ENCODE results near the gene TAGLN2. TPM values are rescaled to one million over a fixed set of nuclear protein-coding genes. Genes with fewer than 3 reads are reported as not detected.

TAGLN2 gene
- polyA plus RNA-seq, 3 donors: 658 to 1,259 (median 918) TPM

DNA sequence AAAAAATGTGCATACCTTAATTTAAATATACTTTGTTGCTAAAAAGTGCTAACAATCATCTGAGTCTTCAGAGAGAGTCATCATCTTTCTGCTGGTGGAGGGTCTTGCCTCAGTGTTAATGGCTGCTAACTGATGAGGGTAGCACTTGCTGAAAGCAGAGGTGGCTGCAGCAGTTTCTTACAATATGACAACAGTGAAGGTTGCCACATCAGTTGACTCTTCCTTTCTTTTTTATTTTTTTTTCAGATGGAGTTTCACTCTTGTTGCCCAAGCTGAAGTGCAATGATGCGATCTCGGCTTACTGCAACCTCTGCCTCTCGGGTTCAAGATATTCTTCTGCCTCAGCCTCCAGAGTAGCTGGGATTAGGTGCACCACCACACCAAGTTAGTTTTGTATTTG lies 22.8 kb downstream of the TAGLN2 start:
- Histone ChIP-seq H3K27ac (ENCODE audit: low read depth in 1 of 2, low read length in 2 of 2) (no peak overlapping the region), H3K27me3 (ENCODE audit: control insufficient read depth in 2 of 2, insufficient read depth in 2 of 2, low read length in 2 of 2) (no peaks in the 10 kb centered on the region), H3K36me3 (replicated peaks in 1 of 2; ENCODE audit: control insufficient read depth in 1 of 2, insufficient read depth in 2 of 2, low read length in 2 of 2) (no peaks in the 10 kb centered on the region), H3K4me2 (replicated peaks; ENCODE audit: extremely low read depth, low read length, poor library complexity, severe bottlenecking) (no peak overlapping the region), H4K20me1 (ENCODE audit: insufficient read depth, low read length) (no peaks in the 10 kb centered on the region), H2AFZ (ENCODE audit: insufficient read depth, low read depth, low read length, poor library complexity, severe bottlenecking) (no peak overlapping the region), H3K4me3 (replicated peaks in 1 of 3; ENCODE audit: low read depth in 2 of 3, low read length in 3 of 3) (no peak overlapping the region), H3K79me2 (ENCODE audit: insufficient read depth, low read length) (no peaks in the 10 kb centered on the region), H3K9me3 (replicated peaks in 1 of 2; ENCODE audit: control insufficient read depth in 1 of 2, insufficient read depth in 1 of 2, low read length in 2 of 2) (peaks cover 0 to 2% of the 10 kb centered on the region in 2 donors), H3K9ac (ENCODE audit: insufficient read depth, low read length, poor library complexity, severe bottlenecking) (no peak overlapping the region), H3K4me1 (ENCODE audit: control insufficient read depth in 1 of 2, insufficient read depth in 2 of 2, low read length in 2 of 2) (peaks cover 29 to 40% of the 10 kb centered on the region in 2 donors)
- Mint-ChIP-seq H3K4me1 (peaks cover 38% of the 10 kb centered on the region), H3K9me3 (peaks cover 0 to 8% (median 3%) of the 10 kb centered on the region in 7 donors), H3K27me3 (ENCODE audit: low read depth in 3 of 3) (peaks cover 2 to 6% (median 3%) of the 10 kb centered on the region in 3 donors), H3K4me3 (no peak overlapping the region), H3K27ac (peak overlapping the region in 4 of 7 donors; percentile 7 to 69 (median 48)), H3K36me3 (peaks cover 3 to 4% of the 10 kb centered on the region in 2 donors)
- peak in 2 of 3 donors; percentile 37 to 56 for DNase-seq
- TF ChIP-seq, protein P1, sequence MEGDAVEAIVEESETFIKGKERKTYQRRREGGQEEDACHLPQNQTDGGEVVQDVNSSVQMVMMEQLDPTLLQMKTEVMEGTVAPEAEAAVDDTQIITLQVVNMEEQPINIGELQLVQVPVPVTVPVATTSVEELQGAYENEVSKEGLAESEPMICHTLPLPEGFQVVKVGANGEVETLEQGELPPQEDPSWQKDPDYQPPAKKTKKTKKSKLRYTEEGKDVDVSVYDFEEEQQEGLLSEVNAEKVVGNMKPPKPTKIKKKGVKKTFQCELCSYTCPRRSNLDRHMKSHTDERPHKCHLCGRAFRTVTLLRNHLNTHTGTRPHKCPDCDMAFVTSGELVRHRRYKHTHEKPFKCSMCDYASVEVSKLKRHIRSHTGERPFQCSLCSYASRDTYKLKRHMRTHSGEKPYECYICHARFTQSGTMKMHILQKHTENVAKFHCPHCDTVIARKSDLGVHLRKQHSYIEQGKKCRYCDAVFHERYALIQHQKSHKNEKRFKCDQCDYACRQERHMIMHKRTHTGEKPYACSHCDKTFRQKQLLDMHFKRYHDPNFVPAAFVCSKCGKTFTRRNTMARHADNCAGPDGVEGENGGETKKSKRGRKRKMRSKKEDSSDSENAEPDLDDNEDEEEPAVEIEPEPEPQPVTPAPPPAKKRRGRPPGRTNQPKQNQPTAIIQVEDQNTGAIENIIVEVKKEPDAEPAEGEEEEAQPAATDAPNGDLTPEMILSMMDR (IDR thresholded peaks at IDR 0.05): no peak
- WGBS (ENCODE audit: insufficient coverage): no CpG with 5 or more reads among the region's 3 CpGs
- intact Hi-C loops (cut with micrococcal nuclease): no loop called here

DNA sequence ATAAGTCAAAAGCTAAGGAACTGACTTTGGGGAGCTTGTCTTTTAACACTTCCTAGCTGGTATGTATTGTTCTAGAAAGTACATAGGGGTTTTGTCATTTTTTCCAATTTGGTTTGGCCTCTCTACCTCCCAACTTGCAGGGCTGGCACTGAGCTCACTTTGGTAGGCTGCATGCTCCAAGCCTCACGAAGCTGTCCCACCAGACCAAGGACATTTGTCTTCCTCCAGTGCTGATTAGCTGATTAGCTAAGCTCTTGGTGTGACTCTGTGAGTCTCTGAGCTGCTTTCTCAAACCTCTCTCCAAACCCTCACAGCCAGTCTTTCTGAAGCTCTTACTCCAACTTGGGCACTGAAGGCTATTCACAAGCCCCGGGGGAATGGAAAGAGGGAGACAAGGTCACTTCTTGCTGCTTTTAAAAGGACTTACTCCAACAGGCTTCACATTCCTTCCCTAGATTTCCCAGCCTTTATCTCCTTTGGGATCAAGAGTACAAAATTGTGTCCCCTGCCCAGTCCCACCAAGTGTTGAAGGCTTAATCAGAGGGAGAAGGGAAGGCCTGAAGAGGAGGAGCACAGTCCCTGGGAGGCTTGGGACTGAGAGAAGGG lies 24.4 kb downstream of the TAGLN2 start:
- Mint-ChIP-seq H3K36me3 (peaks cover 2 to 3% of the 10 kb centered on the region in 2 donors), H3K4me3 (peak overlapping the region in 1 of 2 donors; percentile 59), H3K4me1 (peaks cover 49% of the 10 kb centered on the region), H3K27me3 (ENCODE audit: low read depth in 3 of 3) (peaks cover 2 to 6% (median 4%) of the 10 kb centered on the region in 3 donors), H3K27ac (peak overlapping the region in 6 of 7 donors; percentile 57 to 97 (median 82)), H3K9me3 (peaks cover 0 to 8% (median 3%) of the 10 kb centered on the region in 7 donors)
- Histone ChIP-seq H2AFZ (ENCODE audit: insufficient read depth, low read depth, low read length, poor library complexity, severe bottlenecking) (no peak overlapping the region), H4K20me1 (ENCODE audit: insufficient read depth, low read length) (no peaks in the 10 kb centered on the region), H3K4me3 (replicated peaks in 1 of 3; ENCODE audit: low read depth in 2 of 3, low read length in 3 of 3) (no peak overlapping the region), H3K9me3 (replicated peaks in 1 of 2; ENCODE audit: control insufficient read depth in 1 of 2, insufficient read depth in 1 of 2, low read length in 2 of 2) (peaks cover 0 to 2% of the 10 kb centered on the region in 2 donors), H3K79me2 (ENCODE audit: insufficient read depth, low read length) (no peaks in the 10 kb centered on the region), H3K9ac (ENCODE audit: insufficient read depth, low read length, poor library complexity, severe bottlenecking) (no peak overlapping the region), H3K4me2 (replicated peaks; ENCODE audit: extremely low read depth, low read length, poor library complexity, severe bottlenecking) (no peak overlapping the region), H3K36me3 (replicated peaks in 1 of 2; ENCODE audit: control insufficient read depth in 1 of 2, insufficient read depth in 2 of 2, low read length in 2 of 2) (no peaks in the 10 kb centered on the region), H3K27ac (ENCODE audit: low read depth in 1 of 2, low read length in 2 of 2) (no peak overlapping the region), H3K27me3 (ENCODE audit: control insufficient read depth in 2 of 2, insufficient read depth in 2 of 2, low read length in 2 of 2) (no peaks in the 10 kb centered on the region), H3K4me1 (ENCODE audit: control insufficient read depth in 1 of 2, insufficient read depth in 2 of 2, low read length in 2 of 2) (peaks cover 43 to 55% of the 10 kb centered on the region in 2 donors)
- no CpG with 5 or more reads among the region's 2 CpGs for WGBS (ENCODE audit: insufficient coverage)
- intact Hi-C loops (cut with micrococcal nuclease): no loop called here
- DNase-seq: no peak
- TF ChIP-seq, protein P1 (IDR thresholded peaks at IDR 0.05): no peak

Measured in CD14-positive monocyte (primary cell).